ENCODE data around the gene ASB10.

DNA sequence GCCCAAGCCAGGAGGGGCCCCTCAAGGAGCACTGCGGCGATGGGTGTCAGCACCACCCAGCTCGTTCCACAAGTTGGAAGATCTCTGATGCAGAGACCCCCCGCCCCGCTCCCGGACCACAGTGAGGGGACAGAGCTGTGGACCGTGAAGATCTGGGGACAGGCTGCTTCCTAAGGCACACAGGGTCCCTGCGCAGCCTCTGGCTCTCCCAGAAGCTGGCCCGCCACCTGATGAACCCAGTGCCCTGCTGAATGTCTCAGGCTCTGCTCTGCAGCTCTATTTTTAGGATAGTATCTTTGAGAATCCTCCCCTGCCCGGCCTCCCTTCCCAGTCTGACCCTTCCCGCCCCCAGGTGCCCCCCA lies 49.3 kb downstream of the ASB10 start:
- TF ChIP-seq, protein P1, sequence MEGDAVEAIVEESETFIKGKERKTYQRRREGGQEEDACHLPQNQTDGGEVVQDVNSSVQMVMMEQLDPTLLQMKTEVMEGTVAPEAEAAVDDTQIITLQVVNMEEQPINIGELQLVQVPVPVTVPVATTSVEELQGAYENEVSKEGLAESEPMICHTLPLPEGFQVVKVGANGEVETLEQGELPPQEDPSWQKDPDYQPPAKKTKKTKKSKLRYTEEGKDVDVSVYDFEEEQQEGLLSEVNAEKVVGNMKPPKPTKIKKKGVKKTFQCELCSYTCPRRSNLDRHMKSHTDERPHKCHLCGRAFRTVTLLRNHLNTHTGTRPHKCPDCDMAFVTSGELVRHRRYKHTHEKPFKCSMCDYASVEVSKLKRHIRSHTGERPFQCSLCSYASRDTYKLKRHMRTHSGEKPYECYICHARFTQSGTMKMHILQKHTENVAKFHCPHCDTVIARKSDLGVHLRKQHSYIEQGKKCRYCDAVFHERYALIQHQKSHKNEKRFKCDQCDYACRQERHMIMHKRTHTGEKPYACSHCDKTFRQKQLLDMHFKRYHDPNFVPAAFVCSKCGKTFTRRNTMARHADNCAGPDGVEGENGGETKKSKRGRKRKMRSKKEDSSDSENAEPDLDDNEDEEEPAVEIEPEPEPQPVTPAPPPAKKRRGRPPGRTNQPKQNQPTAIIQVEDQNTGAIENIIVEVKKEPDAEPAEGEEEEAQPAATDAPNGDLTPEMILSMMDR (IDR thresholded peaks at IDR 0.05; ENCODE audit: low read depth, low read length): no peak
- TF ChIP-seq EZH2phosphoT487 (IDR thresholded peaks at IDR 0.05; ENCODE audit: low read depth): no peak

Measured in OCI-LY3 (cell line).